Esophagus muscularis mucosa (tissue), 4 donors: ENCODE data around the gene CD101.

Source experiments
- EP300 ChIP-seq: sonication (generic); formaldehyde crosslinking; IDR thresholded peaks from one replicate; pipeline ENCODE4 v1.6.1; 2017; ENCODE audit warnings: antibody characterized with exemption
- POLR2A ChIP-seq: fragments of 450-650 bp; IDR thresholded peaks from one replicate; pipeline ENCODE4 v1.6.1; 2017; ENCODE audit warnings: antibody characterized with exemption, moderate library complexity, mild to moderate bottlenecking, low read depth
- POLR2AphosphoS5 ChIP-seq, 2 donors: sonication (generic); formaldehyde crosslinking; IDR thresholded peaks; one replicate each; pipeline ENCODE4 v1.6.1; 2017; ENCODE audit warnings: antibody characterized with exemption in 2 of 2
- TF ChIP-seq, protein P1 (sequence below), 3 experiments: fragments of 200-600 bp in 2 of 3; fragments of 450-650 bp in 1 of 3; sonication (generic) in 2 of 3; IDR thresholded peaks; one replicate each; pipeline ENCODE4 v1.5.1; 2017 to 2019; ENCODE audit warnings: antibody characterized with exemption in 3 of 3, mild to moderate bottlenecking in 2 of 3, moderate library complexity in 1 of 3

DNA sequence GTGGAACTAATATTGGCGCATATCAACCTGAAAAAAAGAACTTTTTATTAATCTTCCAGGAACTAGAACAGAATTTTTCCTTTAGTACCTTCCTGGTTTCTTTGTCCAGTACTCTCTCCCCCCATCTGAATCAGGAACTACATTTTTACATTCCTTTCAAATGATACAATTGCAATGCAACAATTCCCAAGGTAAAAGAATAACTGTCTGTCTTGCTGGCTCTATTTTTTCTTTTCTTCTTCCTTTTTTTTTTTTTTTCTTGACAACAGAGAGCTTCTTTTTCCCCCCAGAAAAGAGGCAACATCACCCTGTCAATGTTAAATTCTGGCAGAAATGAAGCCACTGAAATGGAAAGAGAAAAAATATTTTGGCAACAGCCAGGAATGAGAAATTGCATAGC is 4.5 kb upstream of the CD101 start:
- TF ChIP-seq, protein P1, sequence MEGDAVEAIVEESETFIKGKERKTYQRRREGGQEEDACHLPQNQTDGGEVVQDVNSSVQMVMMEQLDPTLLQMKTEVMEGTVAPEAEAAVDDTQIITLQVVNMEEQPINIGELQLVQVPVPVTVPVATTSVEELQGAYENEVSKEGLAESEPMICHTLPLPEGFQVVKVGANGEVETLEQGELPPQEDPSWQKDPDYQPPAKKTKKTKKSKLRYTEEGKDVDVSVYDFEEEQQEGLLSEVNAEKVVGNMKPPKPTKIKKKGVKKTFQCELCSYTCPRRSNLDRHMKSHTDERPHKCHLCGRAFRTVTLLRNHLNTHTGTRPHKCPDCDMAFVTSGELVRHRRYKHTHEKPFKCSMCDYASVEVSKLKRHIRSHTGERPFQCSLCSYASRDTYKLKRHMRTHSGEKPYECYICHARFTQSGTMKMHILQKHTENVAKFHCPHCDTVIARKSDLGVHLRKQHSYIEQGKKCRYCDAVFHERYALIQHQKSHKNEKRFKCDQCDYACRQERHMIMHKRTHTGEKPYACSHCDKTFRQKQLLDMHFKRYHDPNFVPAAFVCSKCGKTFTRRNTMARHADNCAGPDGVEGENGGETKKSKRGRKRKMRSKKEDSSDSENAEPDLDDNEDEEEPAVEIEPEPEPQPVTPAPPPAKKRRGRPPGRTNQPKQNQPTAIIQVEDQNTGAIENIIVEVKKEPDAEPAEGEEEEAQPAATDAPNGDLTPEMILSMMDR (IDR thresholded peaks at IDR 0.05) = no peak
- no peak for TF ChIP-seq POLR2A
- no peak for TF ChIP-seq POLR2AphosphoS5 (IDR thresholded peaks at IDR 0.05)
- no peak for TF ChIP-seq EP300
